HepG2 (cell line): ENCODE data around the gene LAMA5. TPM values are rescaled to one million over a fixed set of nuclear protein-coding genes. Genes with fewer than 3 reads are reported as not detected.

Source experiments
- ARNT2 ChIP-seq: sonication (generic); formaldehyde crosslinking; IDR thresholded peaks from 2 replicates; pipeline ENCODE4 v1.8.0; 2022; ENCODE audit warnings: mild to moderate bottlenecking, low read depth, missing genetic modification reagents, moderate library complexity
- ATF6 ChIP-seq: sonication (generic); formaldehyde crosslinking; conservative IDR thresholded peaks from 2 replicates; pipeline ENCODE4 v1.4.0; 2020; ENCODE audit warnings: missing genetic modification reagents
- E2F2 ChIP-seq: sonication (generic); formaldehyde crosslinking; IDR thresholded peaks from 2 replicates; pipeline ENCODE4 v1.4.0; 2020; ENCODE audit warnings: missing genetic modification reagents, borderline replicate concordance
- ELF1 ChIP-seq: sonication (generic); formaldehyde crosslinking; IDR thresholded peaks from 2 replicates; pipeline ENCODE4 v1.4.0; 2020; ENCODE audit warnings: missing genetic modification reagents
- HMG20B ChIP-seq: conservative IDR thresholded peaks from 2 replicates; pipeline ENCODE4 v1.6.1; 2016; ENCODE audit warnings: missing genetic modification reagents, missing compliant biosample characterization
- HMGXB3 ChIP-seq: sonication (generic); formaldehyde crosslinking; IDR thresholded peaks from 2 replicates; pipeline ENCODE4 v1.4.0; 2020; ENCODE audit warnings: missing genetic modification reagents, borderline replicate concordance
- HNF4A ChIP-seq: sonication (generic); formaldehyde crosslinking; IDR thresholded peaks from 2 replicates; pipeline ENCODE4 v1.4.0; 2020; ENCODE audit warnings: missing genetic modification reagents
- JARID2 ChIP-seq: sonication (generic); formaldehyde crosslinking; IDR thresholded peaks from 2 replicates; pipeline ENCODE4 v1.8.1; 2023; ENCODE audit warnings: missing genetic modification reagents, inconsistent platforms; ENCODE audit not compliant: insufficient replicate concordance
- MEIS1 ChIP-seq: sonication (generic); formaldehyde crosslinking; IDR thresholded peaks from 2 replicates; pipeline ENCODE4 v1.9.0; 2021; ENCODE audit warnings: mild to moderate bottlenecking, missing genetic modification reagents, moderate library complexity, borderline replicate concordance
- MIXL1 ChIP-seq: IDR thresholded peaks from 2 replicates; pipeline ENCODE4 v1.6.1; 2016
- RXRA ChIP-seq: sonication (generic); formaldehyde crosslinking; IDR thresholded peaks from 2 replicates; pipeline ENCODE4 v1.5.1; 2020; ENCODE audit warnings: missing genetic modification reagents
- SYNCRIP ChIP-seq: fragments of 200-400 bp; formaldehyde crosslinking; IDR thresholded peaks from 2 replicates; pipeline ENCODE4 v1.6.1; 2018; ENCODE audit warnings: mild to moderate bottlenecking, low read depth, low read length; ENCODE audit not compliant: insufficient read depth
- TSC22D2 ChIP-seq: sonication (generic); formaldehyde crosslinking; IDR thresholded peaks from 2 replicates; pipeline ENCODE4 v1.5.1; 2020; ENCODE audit warnings: missing genetic modification reagents, mild to moderate bottlenecking, borderline replicate concordance
- U2AF2 ChIP-seq: fragments of 200-400 bp; formaldehyde crosslinking; IDR thresholded peaks from 2 replicates; pipeline ENCODE4 v1.6.1; 2017; ENCODE audit warnings: low read depth, mild to moderate bottlenecking, low read length
- WIZ ChIP-seq: sonication (generic); formaldehyde crosslinking; IDR thresholded peaks from 2 replicates; pipeline ENCODE4 v1.5.1; 2020; ENCODE audit warnings: mild to moderate bottlenecking, missing genetic modification reagents
- ZFP36L1 ChIP-seq: sonication (generic); formaldehyde crosslinking; IDR thresholded peaks from 2 replicates; pipeline ENCODE4 v1.8.0; 2022; ENCODE audit warnings: mild to moderate bottlenecking, missing genetic modification reagents, moderate library complexity
- ZFP36L2 ChIP-seq: sonication (generic); formaldehyde crosslinking; IDR thresholded peaks from 2 replicates; pipeline ENCODE4 v1.4.0; 2020; ENCODE audit warnings: missing genetic modification reagents
- ZNF34 ChIP-seq: sonication (generic); formaldehyde crosslinking; IDR thresholded peaks from 2 replicates; pipeline ENCODE4 v1.4.0; 2020; ENCODE audit warnings: mild to moderate bottlenecking, missing genetic modification reagents, borderline replicate concordance
- ZNF383 ChIP-seq: sonication (generic); formaldehyde crosslinking; IDR thresholded peaks from 2 replicates; pipeline ENCODE4 v1.4.0; 2020; ENCODE audit warnings: missing genetic modification reagents, mild to moderate bottlenecking, borderline replicate concordance
- ZNF562 ChIP-seq: sonication (generic); formaldehyde crosslinking; IDR thresholded peaks from 2 replicates; pipeline ENCODE4 v1.8.0; 2022; ENCODE audit warnings: missing genetic modification reagents, borderline replicate concordance
- ZNF569 ChIP-seq: sonication (generic); formaldehyde crosslinking; IDR thresholded peaks from 2 replicates; pipeline ENCODE4 v1.5.0; 2020; ENCODE audit warnings: mild to moderate bottlenecking, missing genetic modification reagents, moderate library complexity, borderline replicate concordance
- ZNF572 ChIP-seq: sonication (generic); formaldehyde crosslinking; IDR thresholded peaks from 2 replicates; pipeline ENCODE4 v1.5.1; 2020; ENCODE audit warnings: mild to moderate bottlenecking, missing genetic modification reagents
- polyA plus RNA-seq, 8 experiments: library from polyadenylated mRNA; depleted of rRNA in 3 of 8; stranded (reverse) in 7 of 8; unstranded in 1 of 8; fragments of >200 nt; fragmentation: Illumina TruSeq in 4 of 8; extraction: Trizol in 4 of 8; gene quantifications; 2 replicates each; pipeline versions ENCODE4 v1.2.1 to v1.2.3, GENCODE V29; 2011 to 2016; ENCODE audit warnings: low read depth in 4 of 8, missing spikeins in 1 of 8, mixed read lengths in 1 of 8; ENCODE audit not compliant: insufficient read depth in 1 of 8
- total RNA-seq, 5 experiments: library from RNA; depleted of rRNA; stranded (reverse); fragments of >200 nt; fragmentation: Illumina TruSeq; extraction: Trizol; gene quantifications; 2 replicates each; pipeline ENCODE4 v1.2.3, GENCODE V29; 2016; ENCODE audit warnings: low read depth in 1 of 5

The LAMA5 gene
- total and polyA plus RNA-seq, 2 of the 13 experiments (the other 11 are each of a cell fraction or from before 2014, with no cell fraction given): 21.0 to 44.7 TPM

- TF ChIP-seq HMGXB3 (CRISPR knock-in tag) (0 out of 2 replicates have a peak, but pooled peaks have one; percentile 22), ZNF562 (CRISPR knock-in tag) (no peak), ZNF34 (no peak), ARNT2 (CRISPR knock-in tag) (no peak; the same call in 1 of the 2 replicates), RXRA (CRISPR knock-in tag) (peak; percentile 84), SYNCRIP (no peak), ATF6 (no peak), WIZ (no peak), MIXL1 (no peak), U2AF2 (no peak), ZFP36L1 (CRISPR knock-in tag) (no peak), HMG20B (CRISPR knock-in tag) (no peak), ZNF383 (CRISPR knock-in tag) (no peak), ELF1 (peak; percentile 39), MEIS1 (CRISPR knock-in tag) (peak; percentile 77), ZNF572 (CRISPR knock-in tag) (no peak; the same call in 1 of the 2 replicates), HNF4A (CRISPR knock-in tag) (peak; percentile 55), ZNF569 (CRISPR knock-in tag) (no peak), E2F2 (CRISPR knock-in tag) (no peak), TSC22D2 (peak; percentile 79; the same call in 1 of the 2 replicates), ZFP36L2 (no peak), JARID2 (CRISPR knock-in tag) (peak; percentile 40)
These were observed 38.2 kb upstream of the LAMA5 start (continued) for GRCh38 chr20:62405108-62405980.
